Peyer's patch (tissue), 4 donors: ENCODE data around the gene KASH5.

Experiments
- CTCF ChIP-seq, 6 experiments: fragments of 450-650 bp in 4 of 6; fragments of 200-600 bp in 2 of 6; sonication (generic) in 1 of 6; IDR thresholded peaks; one replicate each; pipeline ENCODE4 v1.5.1; 2017 to 2019; ENCODE audit warnings: antibody characterized with exemption in 6 of 6, mild to moderate bottlenecking in 3 of 6, moderate library complexity in 1 of 6
- POLR2A ChIP-seq, 2 donors: fragments of 450-650 bp; IDR thresholded peaks; one replicate each; pipeline ENCODE4 v1.5.1; 2017; ENCODE audit warnings: antibody characterized with exemption in 2 of 2, mild to moderate bottlenecking in 2 of 2, moderate library complexity in 2 of 2

GRCh38 chr19:49451430-49452181 is 63.6 kb downstream of the KASH5 start, which contains the start of gene PIH1D1:
- peak; percentile 41 to 48 for TF ChIP-seq POLR2A (IDR thresholded peaks at IDR 0.05)
- peak in 3 of 6 experiments; percentile 33 to 42 (median 36) for TF ChIP-seq CTCF (IDR thresholded peaks at IDR 0.05)
